Posterior vena cava (tissue), 2 donors: ENCODE measurements around the gene LSMEM2. TPM values are rescaled to one million over a fixed set of nuclear protein-coding genes. Genes with fewer than 3 reads are reported as not detected.

ENCODE experiments used
- DNase-seq: peaks from one replicate; pipeline ENCODE4 v3.0.0-alpha.2; 2020; ENCODE audit warnings: low spot score
- intact Hi-C, 2 donors: fragments of 100-400 bp; cut with DNase I; formaldehyde crosslinking; loops; one replicate each; pipeline versions ENCODE4 v1.14.1 to v1.14.2; 2022 to 2023
- total RNA-seq, 2 donors: library from RNA; stranded (reverse); fragmentation: NEBNext Ultra II Directional; extraction: Animal tissue kit (Norgen Biotek cat#: 25700); gene quantifications; one replicate each; pipeline ENCODE4 v1.2.1, GENCODE V29; 2021
- donor health status: DM: yes; HTN: yes; CAD: no.
- donor health status: DM: yes; HTN: yes; CAD: no.

LSMEM2 gene
- total RNA-seq, 2 donors from 2014 or later, result 0.37 TPM; not detected in 1

DNA sequence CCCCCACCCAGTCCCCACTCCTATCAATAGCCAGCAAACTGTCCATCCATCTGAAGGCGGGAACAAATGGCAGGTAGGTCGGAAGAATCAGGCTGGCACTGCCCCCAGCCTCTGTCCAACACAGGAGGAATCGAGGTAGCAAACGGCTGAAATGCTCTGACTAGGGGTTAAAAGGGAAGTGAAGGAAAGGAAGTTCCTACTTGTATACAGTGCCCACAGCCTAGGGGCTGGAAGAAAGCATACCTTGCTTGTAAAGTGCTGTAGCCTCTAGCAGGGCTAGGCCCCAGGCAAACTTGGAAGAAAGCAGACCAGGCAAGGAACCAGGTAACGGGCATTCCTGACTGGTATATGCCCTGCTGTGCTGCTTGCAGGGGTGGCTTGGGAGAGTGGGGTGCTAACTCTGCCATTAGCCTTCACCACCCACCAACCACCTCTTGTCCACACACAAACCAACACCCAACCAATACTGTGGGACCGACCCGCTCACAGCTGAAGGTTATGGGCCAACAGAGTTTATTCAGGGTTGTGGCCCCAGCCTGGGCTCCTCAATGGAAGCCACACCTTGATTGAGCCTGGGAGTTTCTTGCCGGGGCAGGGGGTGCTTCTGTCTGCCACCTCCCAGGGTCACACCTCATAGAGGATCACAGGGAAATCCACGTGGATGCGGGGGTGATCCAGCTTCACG lies 46.8 kb downstream of the LSMEM2 start:
- no peak for DNase-seq
- intact Hi-C loops, result no loop called here

GRCh38 chr3:50326182-50326541 lies 47.3 kb downstream of the LSMEM2 start:
- intact Hi-C loops, result no loop called here
- DNase-seq, result no peak

- intact Hi-C loops, result no loop called here
- no peak for DNase-seq
Observed at GRCh38 chr3:50327129-50327528, 48.2 kb downstream of the LSMEM2 start.

DNA sequence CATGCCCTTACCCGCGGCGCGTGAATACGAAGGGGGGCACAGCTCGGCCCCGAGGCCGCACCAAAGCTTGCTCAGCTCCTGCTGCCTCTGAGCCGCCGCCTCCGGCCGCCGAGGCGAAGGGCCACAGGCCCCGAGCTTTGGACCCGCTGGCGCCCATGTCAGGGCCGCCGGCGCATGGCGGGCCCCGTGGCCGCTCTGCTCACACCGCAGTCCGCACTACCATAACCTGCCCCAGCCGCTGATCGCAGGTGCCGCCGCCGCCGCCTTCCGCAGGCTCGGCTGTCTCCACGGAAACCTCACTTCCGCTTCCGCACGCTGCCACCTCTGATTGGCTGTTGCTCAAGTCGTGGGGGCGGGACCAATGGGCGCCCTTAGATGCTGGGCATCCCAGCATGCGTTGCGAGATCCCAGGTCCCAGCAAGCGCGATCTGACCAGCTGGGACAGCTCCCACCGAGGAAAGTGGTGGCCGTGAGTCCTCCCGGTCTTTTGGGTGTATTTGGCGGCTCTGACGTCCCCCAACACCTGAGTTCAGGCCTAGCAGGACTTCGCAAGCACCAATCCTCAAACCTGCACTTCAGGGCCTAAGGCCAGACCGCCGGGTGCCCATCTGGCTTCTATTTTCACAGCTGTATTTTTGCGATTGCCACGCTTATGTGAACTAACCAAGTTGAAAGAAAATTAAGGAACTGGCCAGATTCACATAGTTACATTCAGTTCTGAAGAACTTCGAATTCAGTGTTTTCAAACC lies 49.2 kb downstream of the LSMEM2 start, which contains the start of gene TUSC2:
Gene TUSC2, minus strand, starts transcription at position 281 of the 749 bp plus-strand sequence. Its CDS starts 124 bp downstream, at position 157.
- intact Hi-C loops, result no loop called here
- peak; percentile 99 for DNase-seq

DNA sequence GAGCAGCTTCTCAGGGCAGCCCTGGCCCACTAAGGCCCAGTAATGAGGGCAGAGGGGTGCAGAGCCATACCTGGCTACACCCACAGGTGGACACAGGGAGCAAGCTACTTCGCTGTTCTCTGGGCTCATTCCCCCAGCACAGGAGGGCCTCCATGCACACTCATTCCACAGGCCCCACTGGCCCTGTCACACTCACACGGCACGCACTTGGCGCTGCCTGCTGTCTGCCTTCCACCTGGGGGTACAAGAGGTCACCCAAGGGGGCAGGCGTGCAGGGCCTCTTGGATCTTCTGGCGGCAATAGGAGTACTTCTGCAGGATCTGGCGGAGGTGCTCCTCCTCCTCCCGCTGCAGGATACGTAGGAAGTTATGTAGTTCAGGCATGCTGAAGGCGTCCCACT lies 51.4 kb downstream of the LSMEM2 start:
- no peak for DNase-seq
- intact Hi-C loops, result loop anchor here in 1 of 2 donors (10.0 kb wide), 1 partner anchor 1724 kb away; the partner anchor contains the start of gene DUSP7

DNA sequence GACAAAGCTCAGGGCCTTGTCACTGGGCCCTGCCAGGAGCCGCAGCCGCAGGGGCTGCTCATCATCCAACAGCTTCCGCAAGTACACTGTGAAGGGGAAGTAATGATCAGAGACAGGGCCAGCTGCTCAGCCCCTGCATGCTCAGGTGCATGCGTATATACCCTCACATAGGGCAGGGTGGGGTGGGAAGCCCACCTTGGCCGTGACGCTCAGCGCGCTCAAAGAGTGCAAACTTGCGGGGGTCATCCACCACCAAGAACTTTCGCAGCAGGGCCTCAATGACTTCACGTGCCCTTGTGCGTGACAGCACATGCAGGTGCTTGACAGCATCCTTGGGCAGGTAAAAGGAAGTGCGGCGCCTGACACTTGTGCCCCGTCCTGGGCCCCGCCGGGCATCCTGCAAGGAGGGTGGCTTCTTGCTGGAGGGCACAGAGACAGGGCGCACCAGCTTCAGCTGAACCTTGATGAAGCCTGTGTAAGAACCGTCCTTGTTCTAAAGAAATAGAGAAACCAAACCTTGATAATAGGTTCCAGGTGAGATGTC lies 52.5 kb downstream of the LSMEM2 start:
- intact Hi-C loops, result loop anchor here in 1 of 2 donors (10.0 kb wide), 1 partner anchor 1723 kb away; the partner anchor contains the start of gene DUSP7
- no peak for DNase-seq

DNA sequence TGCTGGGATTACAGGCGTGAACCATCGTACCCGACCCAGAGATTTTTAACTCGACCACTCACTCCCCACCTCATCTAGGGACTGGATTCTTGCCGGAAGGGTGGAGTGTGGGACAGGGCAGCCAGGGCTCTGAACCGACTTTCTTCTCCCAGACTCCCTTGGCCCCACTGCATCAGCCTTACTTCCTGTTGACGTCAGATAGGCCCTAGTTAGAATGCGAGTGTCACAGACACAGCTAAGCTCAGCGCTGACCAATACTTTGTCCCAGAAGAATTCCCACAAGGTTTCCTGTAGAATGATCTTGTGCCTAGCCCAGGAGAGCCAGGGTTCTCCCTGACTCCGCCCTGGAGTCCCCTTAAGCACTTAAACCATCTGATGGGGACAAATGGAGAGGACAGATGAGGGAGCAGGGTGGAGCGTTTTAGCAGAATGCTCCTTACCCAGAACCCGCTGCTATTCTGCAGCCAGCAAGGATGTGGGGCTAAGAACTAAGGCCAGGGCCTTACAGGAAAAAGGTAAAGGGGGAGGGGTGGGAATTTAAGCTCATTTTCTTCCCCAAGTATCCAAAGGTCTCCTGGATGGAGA lies 54.9 kb downstream of the LSMEM2 start:
- DNase-seq, result peak; percentile 88
- intact Hi-C loops, result loop anchor here in 1 of 2 donors (10.0 kb wide), 1 partner anchor 1721 kb away; the partner anchor contains the start of gene DUSP7

- intact Hi-C loops, result loop anchor here in 1 of 2 donors (10.0 kb wide), 1 partner anchor 1720 kb away; the partner anchor contains the start of gene DUSP7
Observed at GRCh38 chr3:50334339-50335075, 55.6 kb downstream of the LSMEM2 start.

DNA sequence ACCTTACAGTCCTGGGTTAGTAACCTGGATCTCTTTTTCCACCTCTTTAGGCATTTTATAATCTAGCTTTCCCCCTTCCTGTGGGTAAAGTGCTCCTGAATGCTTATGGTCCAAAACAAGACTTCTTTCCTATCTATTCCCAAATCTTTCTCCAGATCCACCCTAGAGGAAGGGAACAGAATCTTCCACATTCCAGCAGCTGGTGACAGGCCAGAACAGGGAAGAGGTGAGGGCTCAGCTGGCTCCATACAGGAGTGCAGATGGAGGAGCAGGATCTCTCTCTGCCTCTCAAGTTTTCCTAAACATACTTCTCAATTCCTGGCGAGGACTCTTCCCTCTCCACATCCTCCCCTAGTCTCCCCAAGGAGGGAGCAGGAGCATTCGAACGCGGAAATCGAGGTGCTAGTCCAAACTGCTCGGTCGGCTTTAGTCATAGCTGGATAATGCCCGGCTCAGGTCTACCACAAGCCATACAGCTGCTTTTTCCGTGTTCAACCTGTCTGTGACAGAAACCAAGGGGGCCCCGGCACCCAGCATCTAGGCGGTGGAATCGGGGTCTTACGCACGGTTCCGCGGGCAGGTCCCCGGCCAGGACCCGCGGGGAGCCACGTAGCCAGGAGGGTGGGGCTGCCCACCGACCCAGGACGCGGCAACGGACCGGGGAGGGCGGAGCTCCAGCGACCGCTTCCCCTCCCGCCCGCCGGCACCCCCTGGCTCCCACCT lies 57.7 kb downstream of the LSMEM2 start:
- peak; percentile 82 for DNase-seq
- intact Hi-C loops, result loop anchor here in 1 of 2 donors (10.0 kb wide), 1 partner anchor 1718 kb away; the partner anchor contains the start of gene DUSP7

More at GRCh38 chr3:50334339-50335075, 55.6 kb downstream of the LSMEM2 start:
- DNase-seq, result no peak

GRCh38 chr3:50337175-50337861 lies 58.4 kb downstream of the LSMEM2 start:
- peak; percentile 100 for DNase-seq

More at GRCh38 chr3:50337175-50337861, 58.4 kb downstream of the LSMEM2 start:
- intact Hi-C loops, result loop anchor here in 1 of 2 donors (10.0 kb wide), 1 partner anchor 1717 kb away; the partner anchor contains the start of gene DUSP7

Other genes starting within 250 kb of the LSMEM2 start
- gene RBM5, start 190.2 kb upstream of the LSMEM2 start, total RNA-seq, result 100 to 1,000 TPM in 1 of 2 donors, 10 to 100 TPM in 1; 83.5 to 108 TPM
- gene SEMA3F, start 123.8 kb upstream of the LSMEM2 start, total RNA-seq, result 10 to 100 TPM; 27.8 to 48.0 TPM
- gene GNAT1, start 87.5 kb upstream of the LSMEM2 start, total RNA-seq, result not detected
- gene SLC38A3, start 73.8 kb upstream of the LSMEM2 start, total RNA-seq, result under 1 TPM; 0.37 to 0.62 TPM
- 100 to 1,000 TPM; 261 to 265 TPM for gene GNAI2, start 42.9 kb upstream of the LSMEM2 start, total RNA-seq
- 10 to 100 TPM; 18.6 to 39.7 TPM for gene SEMA3B, start 9.9 kb upstream of the LSMEM2 start, total RNA-seq
- 10 to 100 TPM; 47.3 to 53.3 TPM for gene IFRD2, start 13.3 kb downstream of the LSMEM2 start, total RNA-seq
- gene HYAL3, start 20.3 kb downstream of the LSMEM2 start, total RNA-seq, result 1 to 10 TPM; 2.5 to 3.9 TPM
- 10 to 100 TPM in 1 of 2 donors, 1 to 10 TPM in 1; 9.1 to 11.1 TPM for gene NAA80, start 20.3 kb downstream of the LSMEM2 start, total RNA-seq
- 10 to 100 TPM; 10.6 to 11.7 TPM for gene HYAL1, start 24.5 kb downstream of the LSMEM2 start, total RNA-seq
- gene HYAL2, start 43.7 kb downstream of the LSMEM2 start, total RNA-seq, result 100 to 1,000 TPM in 1 of 2 donors, 10 to 100 TPM in 1; 95.2 to 130 TPM
- 10 to 100 TPM; 19.1 to 22.4 TPM for gene TUSC2, start 49.1 kb downstream of the LSMEM2 start, total RNA-seq
- gene RASSF1, start 61.7 kb downstream of the LSMEM2 start, total RNA-seq, result 10 to 100 TPM; 31.3 to 40.3 TPM
- gene ZMYND10, start 66.6 kb downstream of the LSMEM2 start, total RNA-seq, result under 1 TPM; 0.23 to 0.24 TPM
- 10 to 100 TPM; 10.6 to 17.4 TPM for gene NPRL2, start 71.7 kb downstream of the LSMEM2 start, total RNA-seq
- gene CYB561D2, start 71.8 kb downstream of the LSMEM2 start, total RNA-seq, result 10 to 100 TPM in 1 of 2 donors, 1 to 10 TPM in 1; 7.9 to 10.5 TPM
- gene TMEM115, start 80.4 kb downstream of the LSMEM2 start, total RNA-seq, result 10 to 100 TPM; 29.3 TPM
- gene CACNA2D2, start 224.5 kb downstream of the LSMEM2 start, total RNA-seq, result 1 to 10 TPM; 2.0 to 2.6 TPM